Endothelial cell of umbilical vein (primary cell): ENCODE data around the gene QRFP. TPM values are rescaled to one million over a fixed set of nuclear protein-coding genes. Genes with fewer than 3 reads are reported as not detected.

ENCODE experiments used
- BruUV-seq: library from RNA; stranded (reverse); fragments of 400-500 nt; replicated peaks from 2 replicates; lab custom pipeline; 2021; lab: Mats Ljungman, UMichigan
- CTCF ChIA-PET: fragments of 300-600, 350-600 bp; sonication (Branson Sonifier 250); formaldehyde crosslinking; loops from one replicate; lab custom pipeline; 2021; ENCODE audit warnings: antibody characterized with exemption, inconsistent platforms; lab: Charles Lee
- POLR2A ChIA-PET: fragments of 300-600, 350-600 bp; sonication (Branson Sonifier 250); formaldehyde crosslinking; loops from one replicate; lab custom pipeline; 2021; ENCODE audit warnings: antibody characterized with exemption, inconsistent platforms; lab: Charles Lee
- DNase-seq: peaks from one replicate; pipeline ENCODE4 v3.0.0-alpha.2; 2011; ENCODE audit warnings: low read depth, low spot score
- FAIRE-seq: peaks from 2 replicates; lab custom pipeline; 2011; peaks lifted over from hg19 to GRCh38; lab: Jason Lieb, UNC
- H2AFZ ChIP-seq: 2 replicates; pipeline ENCODE4 v1.6.0; 2012; ENCODE audit warnings: low read depth, low read length, control low read depth, inconsistent platforms
- H3K27ac ChIP-seq: 2 replicates; pipeline ENCODE4 v1.5.1; 2011; ENCODE audit warnings: low read depth, mild to moderate bottlenecking, control low read depth, low read length, moderate library complexity; ENCODE audit not compliant: insufficient read depth
- H3K27me3 ChIP-seq, 2 experiments: 2 replicates each; pipeline versions ENCODE4 v1.6.0 to v1.6.1; 2011; ENCODE audit warnings: low read length in 2 of 2, mixed read lengths in 1 of 2; ENCODE audit not compliant: control insufficient read depth in 2 of 2, insufficient read depth in 2 of 2
- H3K36me3 ChIP-seq, 2 experiments: 2 replicates in 1 of 2; 3 replicates in 1 of 2; pipeline ENCODE4 v1.5.1; 2011; ENCODE audit warnings: low read length in 2 of 2, mild to moderate bottlenecking in 1 of 2, moderate library complexity in 1 of 2; ENCODE audit not compliant: control insufficient read depth in 2 of 2, insufficient read depth in 2 of 2; ENCODE audit errors: extremely low read depth in 1 of 2
- H3K4me1 ChIP-seq: 3 replicates; pipeline ENCODE4 v1.5.1; 2011; ENCODE audit warnings: mild to moderate bottlenecking, low read length; ENCODE audit not compliant: control insufficient read depth, insufficient read depth; ENCODE audit errors: extremely low read depth
- H3K4me2 ChIP-seq: 2 replicates; pipeline ENCODE4 v1.6.1; 2011; ENCODE audit warnings: low read length, control low read depth, mixed read lengths; ENCODE audit not compliant: insufficient read depth
- H3K4me3 ChIP-seq, 3 experiments: fragments of 200-600 bp in 1 of 3; sonication (generic), shearing (Covaris generic) in 1 of 3; replicated peaks in 1 of 3; 2 replicates each; pipeline ENCODE4 v1.5.1; 2011 to 2016; ENCODE audit warnings: control low read depth in 3 of 3, low read length in 3 of 3, mild to moderate bottlenecking in 2 of 3, inconsistent platforms in 1 of 3, low read depth in 1 of 3, moderate library complexity in 1 of 3; ENCODE audit not compliant: insufficient read depth in 1 of 3
- H3K79me2 ChIP-seq: 2 replicates; pipeline ENCODE4 v1.6.0; 2012; ENCODE audit warnings: low read length, inconsistent platforms; ENCODE audit not compliant: control insufficient read depth, insufficient read depth
- H3K9ac ChIP-seq: replicated peaks from 2 replicates; pipeline ENCODE3; 2011; ENCODE audit warnings: low read length, control low read depth; ENCODE audit not compliant: insufficient read depth; ENCODE audit errors: extremely low read depth
- H3K9me1 ChIP-seq: replicated peaks from 3 replicates; pipeline ENCODE4 v1.6.0; 2011; ENCODE audit warnings: mild to moderate bottlenecking, low read length; ENCODE audit not compliant: control insufficient read depth, insufficient read depth; ENCODE audit errors: extremely low read depth
- H3K9me3 ChIP-seq: replicated peaks from 2 replicates; pipeline ENCODE4 v1.5.1; 2012; ENCODE audit warnings: low read length, inconsistent platforms; ENCODE audit not compliant: control insufficient read depth, insufficient read depth
- H4K20me1 ChIP-seq: replicated peaks from 2 replicates; pipeline ENCODE3; 2011; ENCODE audit warnings: mild to moderate bottlenecking, low read length; ENCODE audit not compliant: control insufficient read depth, insufficient read depth; ENCODE audit errors: extremely low read depth
- EZH2 ChIP-seq: IDR thresholded peaks from 2 replicates; pipeline ENCODE4 v1.6.1; 2012; ENCODE audit warnings: borderline replicate concordance, low read depth, mild to moderate bottlenecking, moderate library complexity, low read length, inconsistent platforms; ENCODE audit not compliant: severe bottlenecking
- FOS ChIP-seq: IDR thresholded peaks from 2 replicates; pipeline ENCODE4 v1.6.1; 2011; ENCODE audit warnings: mild to moderate bottlenecking, low read length, moderate library complexity, borderline replicate concordance; ENCODE audit not compliant: insufficient read depth
- GATA2 ChIP-seq: IDR thresholded peaks from 2 replicates; pipeline ENCODE4 v1.7.0; 2011; ENCODE audit warnings: low read depth, mild to moderate bottlenecking, moderate library complexity, mixed read lengths, low read length; ENCODE audit not compliant: insufficient read length, insufficient read depth
- JUN ChIP-seq: IDR thresholded peaks from 2 replicates; pipeline ENCODE4 v1.6.1; 2011; ENCODE audit warnings: borderline replicate concordance, low read depth; ENCODE audit not compliant: insufficient read length, insufficient read depth
- MYC ChIP-seq: IDR thresholded peaks from one replicate; pipeline ENCODE4 v1.6.1; 2011; ENCODE audit warnings: mild to moderate bottlenecking, low read depth, low read length
- POLR2A ChIP-seq: IDR thresholded peaks from 2 replicates; pipeline ENCODE4 v1.6.1; 2012; ENCODE audit warnings: low read depth, mild to moderate bottlenecking, control low read depth, low read length
- POLR2AphosphoS5 ChIP-seq: IDR thresholded peaks from 2 replicates; pipeline ENCODE4 v1.6.1; 2012; ENCODE audit warnings: low read depth, mild to moderate bottlenecking, control low read depth, low read length, moderate library complexity; ENCODE audit not compliant: insufficient read depth
- dilution Hi-C: fragments of 300-500 bp; cut with MboI; formaldehyde crosslinking; loops from one replicate; pipeline ENCODE4 v1.15.0; 2019; ENCODE audit warnings: low sequenced_read_pairs; ENCODE audit not compliant: extremely low pct_ligation_motif_present
- intact Hi-C: fragments of 100-400 bp; cut with micrococcal nuclease; formaldehyde crosslinking; loops from one replicate; pipeline ENCODE4 v1.10.0; 2022
- polyA plus RNA-seq, 4 experiments: library from polyadenylated mRNA; depleted of rRNA in 3 of 4; stranded (reverse) in 3 of 4; unstranded in 1 of 4; fragments of >200 nt; gene quantifications; 2 replicates each; pipeline versions ENCODE4 v1.2.1 to v1.2.3, GENCODE V29; 2011 to 2012; ENCODE audit warnings: missing spikeins in 1 of 4
- total RNA-seq: library from RNA; stranded (reverse); gene quantifications from 2 replicates; pipeline ENCODE4 v1.2.3, GENCODE V29; 2021
- TF ChIP-seq, protein P1 (sequence below), 2 donors: IDR thresholded peaks; 1 replicate in 1 of 2; 2 replicates in 1 of 2; pipeline ENCODE4 v1.5.1; 2011; ENCODE audit warnings: low read length in 2 of 2, mild to moderate bottlenecking in 2 of 2, moderate library complexity in 2 of 2, control low read depth in 1 of 2, inconsistent platforms in 1 of 2, low read depth in 1 of 2; ENCODE audit not compliant: insufficient read depth in 1 of 2; ENCODE audit errors: extremely low read depth in 1 of 2
- TF ChIP-seq, protein P2 (sequence below): IDR thresholded peaks from 2 replicates; pipeline ENCODE4 v1.6.1; 2011; ENCODE audit not compliant: insufficient read depth, insufficient read length

Gene QRFP
- total and polyA plus RNA-seq, 2 donors (not counting 3 experiments of a cell fraction or from before 2014, with no cell fraction given): not detected

DNA sequence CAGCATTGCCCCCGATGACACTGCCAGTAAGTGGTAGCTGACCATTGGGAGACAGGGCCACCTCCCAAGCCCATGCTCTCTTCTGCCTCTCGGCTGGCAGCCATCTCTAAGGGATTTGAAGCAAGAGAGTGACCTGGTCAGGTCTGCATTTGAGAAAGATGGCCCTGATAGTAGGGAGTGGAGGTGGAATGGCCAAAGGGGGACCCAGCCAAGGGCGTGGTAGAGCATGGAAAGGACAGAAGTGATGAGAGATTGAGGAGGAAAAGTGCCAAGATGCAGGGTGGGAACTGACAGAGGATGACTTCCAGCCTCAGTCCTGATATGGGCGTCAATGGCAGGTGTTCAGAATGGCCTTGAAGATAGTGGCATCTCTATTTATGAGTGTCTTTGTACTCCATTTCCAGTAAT, 52.6 kb downstream of the QRFP start:
- Histone ChIP-seq H3K9me3 (no peaks in the 10 kb centered on the region), H3K36me3 (no peaks in the 10 kb centered on the region), H3K9ac (no peak overlapping the region), H3K9me1 (no peaks in the 10 kb centered on the region), H3K4me2 (no peak overlapping the region), H3K27ac (peak overlapping the region; percentile 7), H4K20me1 (no peaks in the 10 kb centered on the region), H2AFZ (no peak overlapping the region), H3K79me2 (peaks cover 71% of the 10 kb centered on the region), H3K4me3 (no peak overlapping the region), H3K4me1 (peaks cover 64% of the 10 kb centered on the region), H3K27me3 (no peaks in the 10 kb centered on the region)
- intact Hi-C loops (no loop called here), dilution Hi-C loops (no loop called here)
- CTCF ChIA-PET: interaction anchor here (1.2 kb wide), 2 partner anchors 11 to 73 kb away, joined by 3 read pairs; no protein-coding TSS in a partner anchor
- FAIRE-seq (no peak), DNase-seq (no peak)
- POLR2A ChIA-PET: no interaction called here
- BruUV-seq: no TSS peak
- no peak for TF ChIP-seq JUN
- TF ChIP-seq POLR2AphosphoS5: no peak
- no peak for TF ChIP-seq MYC
- TF ChIP-seq GATA2: no peak
- no peak for TF ChIP-seq FOS
- TF ChIP-seq, protein P1, sequence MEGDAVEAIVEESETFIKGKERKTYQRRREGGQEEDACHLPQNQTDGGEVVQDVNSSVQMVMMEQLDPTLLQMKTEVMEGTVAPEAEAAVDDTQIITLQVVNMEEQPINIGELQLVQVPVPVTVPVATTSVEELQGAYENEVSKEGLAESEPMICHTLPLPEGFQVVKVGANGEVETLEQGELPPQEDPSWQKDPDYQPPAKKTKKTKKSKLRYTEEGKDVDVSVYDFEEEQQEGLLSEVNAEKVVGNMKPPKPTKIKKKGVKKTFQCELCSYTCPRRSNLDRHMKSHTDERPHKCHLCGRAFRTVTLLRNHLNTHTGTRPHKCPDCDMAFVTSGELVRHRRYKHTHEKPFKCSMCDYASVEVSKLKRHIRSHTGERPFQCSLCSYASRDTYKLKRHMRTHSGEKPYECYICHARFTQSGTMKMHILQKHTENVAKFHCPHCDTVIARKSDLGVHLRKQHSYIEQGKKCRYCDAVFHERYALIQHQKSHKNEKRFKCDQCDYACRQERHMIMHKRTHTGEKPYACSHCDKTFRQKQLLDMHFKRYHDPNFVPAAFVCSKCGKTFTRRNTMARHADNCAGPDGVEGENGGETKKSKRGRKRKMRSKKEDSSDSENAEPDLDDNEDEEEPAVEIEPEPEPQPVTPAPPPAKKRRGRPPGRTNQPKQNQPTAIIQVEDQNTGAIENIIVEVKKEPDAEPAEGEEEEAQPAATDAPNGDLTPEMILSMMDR (IDR thresholded peaks at IDR 0.05; ENCODE audit: extremely low read depth in 1 of 2, insufficient read depth in 1 of 2, low read depth in 1 of 2, low read length in 2 of 2): no peak
- no peak for TF ChIP-seq EZH2
- no peak for TF ChIP-seq POLR2A
- TF ChIP-seq, protein P2, sequence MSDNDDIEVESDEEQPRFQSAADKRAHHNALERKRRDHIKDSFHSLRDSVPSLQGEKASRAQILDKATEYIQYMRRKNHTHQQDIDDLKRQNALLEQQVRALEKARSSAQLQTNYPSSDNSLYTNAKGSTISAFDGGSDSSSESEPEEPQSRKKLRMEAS: no peak
